Left cardiac atrium (tissue), 4 donors: ENCODE results near the gene TRAF6. TPM values are rescaled to one million over a fixed set of nuclear protein-coding genes. Genes with fewer than 3 reads are reported as not detected.

ENCODE experiments used
- ATAC-seq, 2 donors: fragments of 200-7000 bp; cut with Tn5 transposase; one replicate each; pipeline ENCODE4 v1.9.1; 2020; ENCODE audit warnings: mild to moderate bottlenecking in 2 of 2, moderate library complexity in 2 of 2
- DNase-seq: peaks from one replicate; pipeline ENCODE4 v3.0.0-alpha.2; 2020
- intact Hi-C, 2 donors: fragments of 100-400 bp; cut with DNase I; formaldehyde crosslinking; loops; one replicate each; pipeline versions ENCODE4 v1.14.1 to v1.15.1; 2022 to 2023
- total RNA-seq, 2 donors: library from RNA; stranded (reverse); fragmentation: NEBNext Ultra II Directional; extraction: Animal tissue kit (Norgen Biotek cat#: 25700); gene quantifications; one replicate each; pipeline ENCODE4 v1.2.1, GENCODE V29; 2021
- donor health status: DM: no; HTN: yes; CAD: no.
- donor health status: DM: no; HTN: yes; CAD: no; lungs with severe emphysema.
- donor health status: DM: yes; HTN: yes; CAD: no.
- donor health status: Dilated cardiomyopathy.

Gene TRAF6
- total RNA-seq, 2 donors from 2014 or later = 9.7 to 13.1 TPM

DNA sequence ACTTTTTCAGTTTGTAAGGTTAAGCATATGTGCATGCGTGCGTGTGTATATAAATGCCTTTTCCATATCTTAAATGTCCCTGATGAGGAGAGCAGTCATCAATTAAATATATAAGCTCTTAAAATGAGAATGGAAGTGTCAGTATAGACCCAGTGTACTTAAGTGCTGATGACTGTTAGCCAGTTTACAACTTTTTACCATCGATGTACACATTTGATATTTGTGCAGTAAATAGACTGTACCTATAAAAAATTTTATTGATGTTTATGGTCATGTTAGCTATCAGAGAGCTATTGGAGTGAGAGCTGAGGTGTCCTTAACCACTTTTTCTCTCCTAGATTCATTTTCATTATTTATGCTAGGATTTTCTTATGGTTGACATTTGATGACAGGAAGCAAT lies 45.4 kb downstream of the TRAF6 start:
- intact Hi-C loops = no loop called here
- no peak for DNase-seq
- no peak for ATAC-seq

DNA sequence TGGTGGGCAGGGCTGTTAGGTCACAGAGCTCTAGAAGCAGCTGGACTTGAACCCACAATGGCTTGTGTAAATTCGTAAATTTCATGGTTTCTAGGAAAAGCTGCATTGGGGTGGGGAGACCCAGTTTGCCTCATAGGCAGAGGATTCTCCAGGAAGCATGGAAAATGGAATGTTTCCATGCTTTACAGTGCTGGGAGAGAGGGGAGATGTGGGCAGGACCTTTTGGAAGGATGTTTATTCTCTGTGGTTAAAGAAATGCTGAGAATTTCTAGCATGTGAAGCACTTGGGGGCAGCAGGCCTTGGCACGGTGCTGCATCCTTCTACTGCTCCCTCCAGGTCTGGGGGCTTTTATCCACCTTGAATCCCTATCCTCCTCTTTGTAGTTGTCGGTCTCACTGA lies 46.3 kb downstream of the TRAF6 start:
- DNase-seq (no peak), ATAC-seq (no peak)
- intact Hi-C loops = no loop called here

DNA sequence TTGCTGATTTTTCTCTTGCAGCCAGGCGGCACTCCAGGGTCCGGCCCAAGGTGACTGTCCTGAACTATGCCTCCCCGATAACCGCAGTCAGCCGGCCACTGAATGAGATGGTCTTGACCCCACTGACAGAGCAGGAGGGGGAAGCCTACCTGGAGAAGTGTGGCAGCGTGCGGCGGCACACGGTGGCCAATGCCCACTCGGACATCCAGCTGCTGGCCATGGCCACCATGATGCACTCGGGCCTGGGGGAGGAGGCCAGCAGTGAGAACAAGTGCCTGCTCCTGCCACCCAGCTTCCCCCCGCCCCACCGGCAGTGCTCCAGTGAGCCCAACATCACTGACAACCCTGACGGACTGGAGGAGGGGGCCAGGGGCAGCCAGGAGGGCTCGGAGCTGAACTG lies 47.8 kb downstream of the TRAF6 start:
- DNase-seq (no peak), ATAC-seq (no peak)
- intact Hi-C loops = no loop called here

DNA sequence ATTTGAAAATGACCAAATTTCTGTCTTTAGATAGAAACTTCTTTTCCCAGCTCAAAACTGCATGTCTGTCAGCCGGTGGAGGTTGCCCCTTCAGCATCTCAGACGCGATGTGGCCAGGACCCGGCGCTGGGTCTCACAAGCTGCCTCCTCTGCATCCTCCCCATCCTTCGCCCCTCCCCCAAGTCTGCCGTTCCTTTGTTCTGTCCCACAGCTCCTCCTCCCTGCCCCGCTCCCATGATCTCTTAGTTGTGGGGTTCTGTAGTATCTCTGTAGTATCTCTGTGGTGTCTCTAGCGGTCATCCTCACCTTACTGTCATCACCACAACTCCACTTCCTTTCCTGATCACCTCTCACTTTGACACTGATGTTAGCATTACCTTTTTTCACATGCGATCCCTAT lies 49.9 kb downstream of the TRAF6 start:
- ATAC-seq (no peak), DNase-seq (no peak)
- intact Hi-C loops = no loop called here

DNA sequence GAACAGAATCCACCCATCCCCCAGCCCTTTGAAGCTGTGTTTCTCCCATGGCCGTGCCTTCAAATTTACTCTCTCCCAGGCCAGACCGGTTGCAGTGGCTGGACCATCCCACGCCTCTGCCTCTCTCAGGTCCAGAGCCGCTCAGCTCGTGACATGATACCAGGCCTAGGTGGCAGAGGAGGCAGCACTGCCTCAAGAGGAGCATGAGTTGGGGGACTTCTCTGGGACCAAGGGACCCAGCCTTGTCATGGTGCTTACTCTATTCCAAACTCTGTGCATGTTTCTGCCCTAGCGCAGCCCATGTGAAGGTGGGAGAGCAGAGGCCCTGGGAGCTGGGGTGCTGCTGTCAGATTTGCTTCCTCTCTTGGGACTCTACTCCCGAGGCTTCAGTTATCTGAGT lies 51.0 kb downstream of the TRAF6 start:
- ATAC-seq (no peak), DNase-seq (no peak)
- intact Hi-C loops = no loop called here

DNA sequence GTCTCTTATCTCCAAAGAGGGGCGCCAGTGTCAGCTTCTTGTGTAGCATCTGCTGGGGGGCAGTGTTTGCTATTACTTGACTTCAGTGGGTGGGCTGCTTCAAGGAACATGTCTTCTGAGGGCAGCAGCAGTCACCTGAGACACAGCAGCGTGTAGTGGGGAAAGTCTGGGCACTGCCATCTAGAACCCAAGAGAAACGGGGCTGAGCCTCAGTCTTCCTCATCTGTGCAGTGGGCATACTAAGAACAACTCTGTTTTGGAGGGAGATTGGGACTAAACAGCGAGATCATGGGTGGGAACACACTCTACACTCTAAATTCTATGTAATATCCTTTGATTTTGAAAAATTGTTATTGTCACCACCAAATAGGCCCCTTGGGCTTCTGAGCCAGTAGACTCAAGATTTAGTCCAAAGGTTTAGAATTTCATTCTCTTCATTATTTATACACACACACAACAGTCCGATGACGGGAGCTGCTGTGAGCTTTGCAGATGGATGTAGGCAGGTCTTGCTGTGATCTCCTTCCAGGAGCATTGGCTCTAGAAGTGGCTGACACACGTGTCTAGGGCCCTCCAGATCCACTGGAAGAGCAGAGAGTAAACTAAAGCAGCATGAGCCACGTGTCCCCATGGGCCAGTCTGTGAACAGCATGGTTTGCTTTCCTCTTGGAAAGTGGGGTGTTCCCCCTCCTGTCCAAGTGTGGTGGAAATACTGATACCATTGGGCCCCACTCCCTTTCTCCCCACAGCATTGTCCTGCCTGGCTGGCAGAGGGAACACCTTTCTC lies 51.8 kb downstream of the TRAF6 start:
- DNase-seq (no peak), ATAC-seq (no peak)
- intact Hi-C loops = no loop called here

DNA sequence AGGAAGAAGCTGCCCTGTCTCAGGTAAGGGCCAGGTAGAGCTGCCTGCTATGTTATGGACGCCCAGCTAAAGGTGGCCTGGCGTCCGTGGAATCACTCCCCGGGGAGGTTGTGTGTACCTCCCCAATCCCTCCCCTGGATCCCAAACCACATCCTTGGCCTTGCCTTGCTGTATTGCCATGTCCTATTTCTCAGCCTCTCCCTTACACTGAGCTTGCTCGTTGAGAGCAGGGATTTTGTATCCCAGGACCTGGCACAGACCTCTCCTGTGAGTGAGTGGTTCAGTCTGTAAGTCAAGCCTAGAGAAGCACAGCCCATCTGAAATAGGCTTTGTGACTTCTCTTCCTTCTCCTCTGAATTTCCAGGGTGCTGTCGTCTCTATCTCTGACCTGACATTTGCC lies 53.9 kb downstream of the TRAF6 start:
- DNase-seq = no peak
- peak in 1 of 2 donors; percentile 59 for ATAC-seq
- intact Hi-C loops = no loop called here

DNA sequence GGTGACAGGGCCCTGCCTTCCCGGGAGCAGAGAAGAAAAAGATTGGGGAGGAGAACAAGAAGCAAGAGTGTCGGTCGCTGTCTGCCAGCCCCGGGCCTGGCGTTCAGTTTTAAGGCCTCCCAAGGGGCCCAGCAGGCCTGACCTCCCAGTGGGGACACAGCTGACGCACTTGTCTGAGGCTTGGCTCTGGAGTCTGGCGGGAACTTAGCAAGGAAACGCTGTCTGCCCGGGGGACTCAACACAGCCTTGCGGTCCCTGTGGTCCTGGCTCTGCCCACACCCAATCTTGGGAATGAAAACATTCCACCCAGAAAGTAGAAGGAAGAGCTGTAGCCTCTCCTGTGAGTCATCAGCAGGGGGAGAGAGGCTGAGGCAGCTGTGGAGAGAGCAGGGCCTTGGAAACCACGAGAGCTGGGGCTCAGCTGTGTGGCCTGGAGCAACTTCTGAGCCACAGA lies 54.4 kb downstream of the TRAF6 start:
- ATAC-seq (peak; percentile 90 to 91), DNase-seq (peak; percentile 91)
- intact Hi-C loops = no loop called here

DNA sequence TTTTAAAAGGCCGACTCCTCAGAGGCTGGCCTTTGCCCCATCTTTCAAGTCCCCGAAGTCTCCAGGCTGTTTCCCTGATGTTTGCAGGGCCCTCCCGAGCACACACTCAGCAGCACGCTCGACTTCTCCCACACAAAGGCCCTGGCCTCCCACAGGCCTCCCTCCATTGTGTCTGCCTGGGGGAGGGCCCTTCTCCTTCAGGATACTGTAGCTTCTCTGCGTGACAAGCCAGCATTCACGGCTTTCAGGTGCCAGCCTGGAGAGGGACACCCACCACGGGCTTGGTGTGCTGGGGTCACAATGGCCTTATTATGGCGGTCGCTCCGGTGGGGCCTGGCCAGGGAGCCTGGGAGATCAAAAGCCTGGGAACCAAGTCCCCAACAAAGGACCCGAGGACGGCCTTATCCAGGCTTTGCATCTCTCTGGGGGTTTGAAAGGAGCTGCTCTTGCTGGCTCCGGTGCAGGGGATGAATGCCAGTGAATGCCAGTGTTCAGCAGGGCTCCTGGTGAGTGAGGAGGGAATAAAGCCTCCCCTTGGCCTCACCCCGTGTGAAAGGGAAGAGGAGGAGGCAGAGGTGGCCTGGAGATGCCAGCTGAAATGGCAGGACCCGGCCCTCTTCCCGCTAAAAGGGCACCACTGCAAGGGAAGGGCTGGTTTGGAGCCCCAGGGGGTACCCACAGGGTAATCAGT lies 55.0 kb downstream of the TRAF6 start:
- DNase-seq (no peak), ATAC-seq (peak; percentile 6 to 22)
- intact Hi-C loops = no loop called here

DNA sequence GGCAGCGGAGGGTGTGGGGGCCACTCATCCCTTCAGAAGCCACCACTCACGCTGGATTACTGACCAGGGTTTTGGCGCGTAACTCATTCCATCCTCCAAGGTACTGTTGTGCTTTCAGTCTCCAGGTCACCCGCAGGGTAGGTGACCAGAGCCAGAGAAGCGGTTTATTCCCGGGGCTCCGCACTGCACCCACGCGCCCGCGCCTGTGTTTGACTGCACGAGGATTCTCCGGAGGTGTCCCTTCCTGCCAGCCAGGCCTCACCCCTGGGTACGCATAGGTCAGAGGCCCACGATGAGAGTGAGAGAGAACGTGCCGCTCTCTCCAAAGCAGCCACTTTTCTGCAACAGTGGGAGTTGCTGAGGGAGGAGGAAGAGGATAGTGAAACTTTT lies 55.5 kb downstream of the TRAF6 start:
- intact Hi-C loops = no loop called here
- DNase-seq = no peak
- ATAC-seq = no peak

DNA sequence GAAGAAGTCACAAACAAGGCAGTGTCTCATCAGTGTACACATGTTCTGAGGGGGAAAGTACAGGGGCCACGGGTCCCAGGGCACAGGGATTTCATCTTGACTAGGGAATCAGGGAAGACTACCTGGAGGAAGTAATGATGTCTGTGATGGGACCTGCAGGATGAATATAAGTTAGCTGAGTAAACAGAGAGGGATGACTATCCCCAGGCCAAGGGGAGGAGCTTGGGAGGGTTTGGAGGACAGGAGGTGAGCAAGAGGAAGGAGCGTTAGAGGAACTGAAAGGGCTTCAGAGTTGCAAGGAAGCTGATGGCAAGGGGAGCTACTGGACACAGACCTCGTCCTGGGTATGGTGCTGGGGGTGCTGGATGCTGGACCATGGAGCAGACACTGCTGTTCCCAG lies 56.4 kb downstream of the TRAF6 start:
- ATAC-seq (no peak), DNase-seq (no peak)
- intact Hi-C loops = no loop called here

DNA sequence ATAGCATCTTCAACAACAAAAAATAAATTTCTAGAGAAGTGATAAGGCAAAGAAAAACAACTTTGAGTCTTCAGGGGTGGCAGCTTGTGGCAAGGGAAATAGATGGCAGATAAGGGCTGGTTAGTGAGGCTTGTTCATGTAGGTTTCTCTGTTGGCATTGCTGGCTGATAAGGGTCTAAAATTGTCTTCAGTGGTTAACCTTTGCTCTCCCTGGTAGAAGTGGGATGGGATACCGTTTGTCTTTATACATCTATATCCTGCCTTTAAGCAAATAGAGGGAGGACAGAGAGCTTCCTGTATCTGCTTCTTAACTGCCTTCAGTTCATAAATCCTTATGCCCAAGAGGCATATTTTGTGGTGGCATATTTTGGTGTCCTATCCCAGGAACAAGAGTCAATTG lies 57.1 kb downstream of the TRAF6 start:
- DNase-seq (no peak), ATAC-seq (no peak)
- intact Hi-C loops = no loop called here

DNA sequence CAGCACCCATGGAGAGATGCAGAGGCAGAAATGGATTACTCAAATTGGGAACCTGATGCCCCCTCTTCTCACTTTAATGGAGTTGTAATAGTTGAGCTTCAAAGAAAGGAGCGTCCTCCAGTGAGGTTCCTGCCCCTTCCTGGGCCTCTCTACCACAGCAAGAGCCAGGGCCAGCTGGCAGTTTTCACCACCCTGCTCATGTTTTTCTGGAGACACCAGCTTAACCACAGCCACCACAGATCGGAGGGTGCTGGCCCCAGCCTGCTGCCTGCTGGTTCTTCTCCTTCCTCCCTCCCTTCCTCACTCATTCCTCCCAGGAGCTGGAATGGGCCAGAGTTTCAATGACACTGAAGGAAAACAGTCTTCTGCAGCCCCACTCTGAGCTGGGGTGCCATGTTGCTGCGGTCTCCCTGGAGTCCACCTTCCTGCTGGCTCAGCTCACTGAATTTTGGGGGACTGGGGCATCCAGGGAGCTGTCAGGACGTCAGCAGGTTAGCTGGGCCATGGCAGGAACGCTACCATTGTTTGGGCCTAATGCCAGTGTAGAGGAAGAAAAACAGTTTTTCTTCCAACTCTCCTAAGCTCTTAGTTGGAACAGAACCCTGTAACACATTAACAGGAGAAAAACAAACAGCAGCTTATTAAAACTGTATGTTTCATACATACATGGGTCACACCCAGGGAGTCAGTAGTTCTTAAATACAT lies 57.7 kb downstream of the TRAF6 start:
- intact Hi-C loops = no loop called here
- no peak for ATAC-seq
- DNase-seq = no peak

DNA sequence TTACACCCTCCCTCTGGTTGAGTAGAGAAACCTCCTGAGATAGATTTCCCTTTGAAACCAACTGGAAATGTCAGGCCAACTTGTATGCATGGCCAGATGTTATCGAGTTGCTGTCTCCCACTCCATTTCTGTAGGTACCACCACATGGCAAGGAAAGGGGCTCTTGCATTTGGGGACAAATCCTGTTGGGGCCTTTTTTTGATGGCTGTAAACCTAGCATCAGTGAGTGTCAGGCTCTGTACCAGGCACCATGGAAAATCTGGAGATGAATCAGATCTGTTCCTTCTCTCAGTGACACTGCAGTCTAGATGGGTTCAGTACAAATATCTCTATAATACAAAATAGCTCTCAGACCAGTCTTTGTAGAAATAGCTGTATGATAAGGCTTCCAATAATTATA lies 58.4 kb downstream of the TRAF6 start:
- ATAC-seq (no peak), DNase-seq (no peak)
- intact Hi-C loops = no loop called here

DNA sequence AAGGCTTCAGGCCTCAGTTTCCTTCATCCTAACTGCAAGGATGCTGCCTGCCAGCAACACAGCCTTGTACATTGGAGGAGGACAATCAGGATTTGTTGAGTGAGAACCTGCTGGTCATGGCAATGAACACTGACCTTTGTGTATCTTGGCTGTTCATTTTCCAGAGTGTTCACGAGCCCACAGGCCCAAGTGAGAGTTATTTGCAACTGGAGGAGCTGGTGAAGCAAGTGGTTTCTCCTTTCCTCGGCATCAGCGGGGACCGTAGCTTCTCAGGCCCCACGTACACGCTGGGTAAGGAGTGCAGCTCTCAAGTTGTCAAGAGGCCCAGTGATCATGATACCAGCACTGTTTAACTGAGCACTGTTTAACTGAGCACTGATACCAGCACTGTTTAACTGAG lies 59.0 kb downstream of the TRAF6 start:
- no peak for ATAC-seq
- intact Hi-C loops = no loop called here
- no peak for DNase-seq

DNA sequence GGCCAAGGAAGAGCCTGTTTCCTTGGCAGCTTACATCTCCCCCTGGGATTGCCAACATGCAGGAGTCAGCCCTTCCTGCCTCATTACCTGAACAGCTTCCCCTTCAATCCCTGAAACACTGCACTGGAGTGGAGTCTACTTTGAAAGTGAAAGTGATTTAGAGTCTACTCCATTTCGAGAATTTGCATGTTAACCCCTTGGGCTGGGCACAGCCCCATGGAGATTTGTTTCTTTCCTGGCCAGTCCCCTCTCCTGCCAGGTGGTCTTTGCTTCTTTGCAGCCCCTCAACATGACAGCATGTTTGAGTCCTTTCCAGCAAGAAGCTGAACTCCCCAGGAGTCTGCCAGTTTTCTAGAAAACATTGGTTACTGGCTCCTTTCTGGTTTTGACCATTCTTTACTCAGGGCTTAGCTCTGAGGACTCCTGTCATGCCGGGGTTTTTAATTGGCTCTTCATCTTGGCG lies 59.9 kb downstream of the TRAF6 start:
- intact Hi-C loops = no loop called here
- ATAC-seq (no peak), DNase-seq (no peak)

DNA sequence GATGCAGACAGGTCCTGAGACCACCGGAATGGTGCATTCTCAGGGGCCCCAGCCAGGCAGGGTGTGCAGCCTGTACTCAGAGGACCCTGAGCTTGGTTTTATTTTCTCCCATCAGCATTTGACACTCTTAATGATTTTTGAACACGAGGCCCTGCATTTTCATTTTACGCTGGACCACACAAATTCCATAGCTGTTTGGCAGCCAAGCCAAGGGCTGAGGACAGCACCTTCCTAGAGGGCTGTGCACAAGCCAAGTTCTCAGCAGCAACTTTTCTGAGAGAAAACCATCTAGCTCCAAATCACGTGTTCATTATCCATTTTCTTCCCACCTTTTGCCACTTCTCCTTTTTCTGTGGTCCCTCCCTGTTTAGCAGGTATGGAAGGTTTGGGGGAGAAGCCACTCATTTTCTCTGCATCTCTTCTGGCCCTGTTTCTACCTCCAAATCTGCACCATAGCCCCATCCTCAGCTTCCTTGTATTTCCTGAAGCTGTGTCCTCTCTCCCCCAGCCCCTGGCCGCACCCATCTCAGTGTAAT lies 60.4 kb downstream of the TRAF6 start:
- ATAC-seq = no peak
- no peak for DNase-seq
- intact Hi-C loops = no loop called here

DNA sequence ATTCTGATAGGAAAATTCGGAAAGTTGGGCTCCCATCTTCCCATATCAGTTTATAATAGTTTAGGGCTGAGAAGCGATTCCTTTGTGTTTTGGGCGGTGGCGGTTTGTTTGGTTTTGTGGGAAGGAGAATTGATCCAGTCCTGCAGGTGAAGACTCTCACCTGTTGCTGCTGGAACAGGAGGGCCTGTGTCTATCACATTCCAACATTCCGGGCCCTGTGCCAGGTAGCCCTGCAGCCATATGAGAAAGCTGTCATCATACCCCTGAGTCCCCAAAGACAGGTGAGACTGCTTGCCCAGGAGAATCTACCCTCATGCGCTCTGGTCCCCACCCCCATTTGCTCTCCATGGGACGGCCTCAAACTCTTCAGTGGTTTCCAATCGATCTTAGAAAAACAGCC lies 62.1 kb downstream of the TRAF6 start:
- DNase-seq (no peak), ATAC-seq (no peak)
- intact Hi-C loops = no loop called here

DNA sequence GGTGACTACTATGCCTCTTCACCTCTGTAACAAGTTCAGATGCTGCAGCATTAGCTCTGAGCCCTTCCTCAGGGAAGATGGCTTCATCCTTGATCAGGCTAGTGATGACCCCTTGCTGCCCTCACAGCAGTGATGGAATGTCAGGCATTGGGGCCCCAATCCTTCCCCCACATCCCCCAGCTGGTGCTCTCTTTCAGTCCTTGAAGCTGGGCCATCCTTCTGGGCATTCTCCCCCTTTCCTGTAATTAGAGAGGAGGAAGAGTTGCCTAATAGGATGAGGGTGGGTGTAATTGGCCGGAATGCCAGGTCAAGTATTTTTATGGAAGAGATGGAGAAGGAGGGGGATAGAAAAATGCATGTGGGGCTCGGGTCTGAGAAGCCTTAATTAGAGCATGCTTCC lies 62.6 kb downstream of the TRAF6 start:
- intact Hi-C loops = no loop called here
- DNase-seq (no peak), ATAC-seq (no peak)

DNA sequence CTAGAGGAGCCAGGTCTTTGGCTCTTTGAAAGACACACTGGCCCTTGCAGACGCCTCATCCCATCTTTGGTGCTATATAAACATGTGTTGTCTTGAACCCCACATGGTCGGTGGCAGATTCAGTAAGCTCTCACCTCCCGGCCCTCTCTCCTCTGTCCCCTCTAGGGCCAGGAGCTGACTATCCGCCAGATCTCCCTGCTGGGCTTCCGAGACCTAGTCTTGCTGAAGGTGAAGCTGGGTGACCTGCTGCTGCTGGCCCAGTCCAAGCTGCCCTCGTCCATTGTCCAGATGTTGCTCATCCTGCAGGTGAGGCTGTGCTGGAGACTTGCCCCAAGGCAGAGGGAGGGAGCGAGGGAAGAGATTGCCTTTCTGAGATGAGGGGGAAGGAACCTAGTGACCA lies 63.9 kb downstream of the TRAF6 start:
- intact Hi-C loops = no loop called here
- DNase-seq = no peak
- ATAC-seq = no peak
